Measurements from ENCODE around the gene CCDC167. TPM values are rescaled to one million over a fixed set of nuclear protein-coding genes. Genes with fewer than 3 reads are reported as not detected.

The CCDC167 gene
- total RNA-seq, 3 donors from 2014 or later (not counting 1 experiment from before 2014, with no cell fraction given): 10.2 to 27.4 (median 19.4) TPM

DNA sequence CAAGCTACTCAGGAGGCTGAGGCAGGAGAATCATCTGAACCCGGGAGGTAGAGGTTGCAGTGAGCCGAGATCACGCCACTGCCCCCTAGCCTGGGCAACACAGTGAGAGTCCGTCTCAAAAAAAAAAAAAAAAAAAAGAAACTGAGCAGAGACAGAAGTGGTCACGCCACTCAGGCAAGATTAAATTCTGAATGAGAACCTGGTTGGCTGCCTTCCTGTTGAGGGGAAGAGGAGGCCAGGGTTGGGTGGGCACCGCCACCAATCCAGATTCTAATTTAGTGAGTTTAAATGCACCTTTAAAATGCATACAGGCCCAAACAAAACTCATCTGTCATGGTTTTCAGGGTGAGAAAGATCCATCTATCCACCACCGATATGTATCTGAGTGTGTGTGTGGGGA, 23.7 kb upstream of the CCDC167 start:
- Mint-ChIP-seq H3K27me3 (ENCODE audit: low read depth in 2 of 2) (peaks cover 28 to 29% of the 10 kb centered on the region in 2 donors), H3K9me3 (no peaks in the 10 kb centered on the region), H3K4me1 (peaks cover 16 to 38% of the 10 kb centered on the region in 2 donors), H3K27ac (no peak overlapping the region), H3K36me3 (no peaks in the 10 kb centered on the region), H3K4me3 (no peak overlapping the region)
- DNase-seq (no peak), ATAC-seq (no peak)
- Histone ChIP-seq H3K9me3 (ENCODE audit: control insufficient read depth, insufficient read depth, low read length) (no peaks in the 10 kb centered on the region), H3K27me3 (ENCODE audit: control insufficient read depth, insufficient read depth, low read length) (no peaks in the 10 kb centered on the region), H3K4me3 (ENCODE audit: low read length) (no peak overlapping the region), H3K27ac (ENCODE audit: low read length) (no peak overlapping the region), H3K4me1 (ENCODE audit: control insufficient read depth, insufficient read depth, low read length) (peaks cover 23% of the 10 kb centered on the region), H3K36me3 (ENCODE audit: control insufficient read depth, insufficient read depth, low read length) (no peaks in the 10 kb centered on the region)
- 83% methylated on average over 5 of the region's 7 CpGs for WGBS (ENCODE audit: insufficient coverage)
- intact Hi-C loops (cut with micrococcal nuclease): no loop called here
- TF ChIP-seq CTCF (IDR thresholded peaks at IDR 0.05): no peak

- Mint-ChIP-seq H3K27me3 (ENCODE audit: low read depth in 2 of 2) (peaks cover 28 to 29% of the 10 kb centered on the region in 2 donors), H3K9me3 (no peaks in the 10 kb centered on the region), H3K36me3 (no peaks in the 10 kb centered on the region), H3K4me1 (peaks cover 22 to 44% of the 10 kb centered on the region in 2 donors), H3K27ac (no peak overlapping the region), H3K4me3 (no peak overlapping the region)
- ATAC-seq (no peak), DNase-seq (no peak)
- Histone ChIP-seq H3K4me3 (ENCODE audit: low read length) (no peak overlapping the region), H3K27ac (ENCODE audit: low read length) (no peak overlapping the region), H3K4me1 (ENCODE audit: control insufficient read depth, insufficient read depth, low read length) (peaks cover 29% of the 10 kb centered on the region), H3K36me3 (ENCODE audit: control insufficient read depth, insufficient read depth, low read length) (no peaks in the 10 kb centered on the region), H3K27me3 (ENCODE audit: control insufficient read depth, insufficient read depth, low read length) (no peaks in the 10 kb centered on the region), H3K9me3 (ENCODE audit: control insufficient read depth, insufficient read depth, low read length) (no peaks in the 10 kb centered on the region)
- WGBS (ENCODE audit: insufficient coverage): 100% methylated on average over 3 of the region's 3 CpGs
- intact Hi-C loops (cut with micrococcal nuclease): no loop called here
- no peak for TF ChIP-seq CTCF (IDR thresholded peaks at IDR 0.05)
Measured at GRCh38 chr6:37522836-37523235, 23.1 kb upstream of the CCDC167 start.

GRCh38 chr6:37521674-37522073, 22.0 kb upstream of the CCDC167 start:
- peaks cover 34 to 56% of the 10 kb centered on the region in 2 donors for H3K4me1 Mint-ChIP-seq
- intact Hi-C loops (cut with micrococcal nuclease): no loop called here
- Histone ChIP-seq H3K4me1 (ENCODE audit: control insufficient read depth, insufficient read depth, low read length) (peaks cover 41% of the 10 kb centered on the region), H3K36me3 (ENCODE audit: control insufficient read depth, insufficient read depth, low read length) (no peaks in the 10 kb centered on the region), H3K9me3 (ENCODE audit: control insufficient read depth, insufficient read depth, low read length) (no peaks in the 10 kb centered on the region), H3K27ac (ENCODE audit: low read length) (no peak overlapping the region), H3K27me3 (ENCODE audit: control insufficient read depth, insufficient read depth, low read length) (no peaks in the 10 kb centered on the region), H3K4me3 (ENCODE audit: low read length) (no peak overlapping the region)
- H3K27ac Mint-ChIP-seq: peak overlapping the region in 1 of 2 donors; percentile 2
- ATAC-seq: no peak
- H3K36me3 Mint-ChIP-seq: no peaks in the 10 kb centered on the region
- DNase-seq: no peak
- peaks cover 21 to 23% of the 10 kb centered on the region in 2 donors for H3K27me3 Mint-ChIP-seq (ENCODE audit: low read depth in 2 of 2)
- TF ChIP-seq CTCF (IDR thresholded peaks at IDR 0.05): no peak
- WGBS (ENCODE audit: insufficient coverage): 50% methylated on average over 4 of the region's 4 CpGs
- no peaks in the 10 kb centered on the region for H3K9me3 Mint-ChIP-seq
- no peak overlapping the region for H3K4me3 Mint-ChIP-seq

DNA sequence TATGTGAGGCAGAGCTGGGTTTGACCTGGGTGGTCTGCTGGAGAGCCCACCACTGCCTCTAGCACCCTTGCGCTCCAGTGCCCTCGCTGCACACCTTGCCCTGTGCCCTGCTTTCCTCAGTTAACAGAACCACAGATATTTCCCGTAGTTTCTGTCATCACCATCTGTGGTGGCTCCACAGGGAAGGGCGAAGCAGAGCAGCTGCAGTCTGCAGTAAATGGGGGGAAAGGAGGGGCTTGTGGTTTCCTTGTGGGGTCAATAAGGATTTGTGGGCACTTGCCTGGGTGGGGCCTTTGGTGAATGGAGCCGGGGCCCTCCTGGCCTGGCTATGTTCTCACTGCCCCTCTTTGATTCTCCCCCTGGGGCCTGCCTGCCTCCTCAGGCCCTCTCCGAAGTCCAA, 21.2 kb upstream of the CCDC167 start:
- no peak for ATAC-seq
- Histone ChIP-seq H3K9me3 (ENCODE audit: control insufficient read depth, insufficient read depth, low read length) (no peaks in the 10 kb centered on the region), H3K4me3 (ENCODE audit: low read length) (no peak overlapping the region), H3K36me3 (ENCODE audit: control insufficient read depth, insufficient read depth, low read length) (no peaks in the 10 kb centered on the region), H3K27ac (ENCODE audit: low read length) (no peak overlapping the region), H3K4me1 (ENCODE audit: control insufficient read depth, insufficient read depth, low read length) (peaks cover 48% of the 10 kb centered on the region), H3K27me3 (ENCODE audit: control insufficient read depth, insufficient read depth, low read length) (no peaks in the 10 kb centered on the region)
- no peak for DNase-seq
- Mint-ChIP-seq H3K4me3 (no peak overlapping the region), H3K36me3 (no peaks in the 10 kb centered on the region), H3K27me3 (ENCODE audit: low read depth in 2 of 2) (peaks cover 20 to 21% of the 10 kb centered on the region in 2 donors), H3K27ac (no peak overlapping the region), H3K4me1 (peaks cover 41 to 63% of the 10 kb centered on the region in 2 donors), H3K9me3 (no peaks in the 10 kb centered on the region)
- no peak for TF ChIP-seq CTCF (IDR thresholded peaks at IDR 0.05)
- intact Hi-C loops (cut with micrococcal nuclease): no loop called here
- WGBS (ENCODE audit: insufficient coverage): 37% methylated on average over 6 of the region's 6 CpGs
